ENCODE measurements around the gene SCRG1.

Gene SCRG1

DNA sequence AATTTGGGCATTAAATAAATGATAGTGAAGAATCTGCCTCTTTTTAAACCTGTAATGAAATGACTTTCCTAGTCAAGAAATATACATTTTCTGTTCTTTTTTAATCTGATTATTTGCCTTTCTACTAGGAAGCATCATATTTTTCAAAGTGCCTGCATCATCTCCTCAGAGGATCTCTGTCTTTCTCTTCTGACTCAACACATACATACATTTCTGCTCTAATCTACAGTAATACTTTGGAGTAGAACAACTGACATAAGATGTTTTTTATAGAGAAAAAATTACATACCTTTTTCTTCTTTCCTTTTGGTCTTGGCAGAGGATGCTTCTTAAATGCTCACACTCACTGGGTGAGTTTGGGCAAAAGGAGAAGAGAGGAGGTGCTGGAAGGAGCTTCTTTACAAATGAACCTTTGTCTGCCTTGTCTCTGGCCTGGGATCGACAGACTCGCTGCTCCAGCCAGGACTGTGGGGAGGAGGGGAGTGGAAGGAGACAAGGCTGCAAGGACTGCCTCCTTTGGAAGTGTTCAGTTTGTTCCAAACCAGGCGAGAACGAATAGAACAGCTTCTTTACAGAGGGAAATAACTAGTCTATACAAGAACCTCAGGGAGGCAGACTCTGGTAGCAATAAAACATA lies at the start of gene SCRG1:
SCRG1 (minus strand) TSS at position 338 of the 637 bp plus-strand sequence. CDS start 7,702 bp downstream, outside the sequence.
- no peak for DNase-seq

DNA sequence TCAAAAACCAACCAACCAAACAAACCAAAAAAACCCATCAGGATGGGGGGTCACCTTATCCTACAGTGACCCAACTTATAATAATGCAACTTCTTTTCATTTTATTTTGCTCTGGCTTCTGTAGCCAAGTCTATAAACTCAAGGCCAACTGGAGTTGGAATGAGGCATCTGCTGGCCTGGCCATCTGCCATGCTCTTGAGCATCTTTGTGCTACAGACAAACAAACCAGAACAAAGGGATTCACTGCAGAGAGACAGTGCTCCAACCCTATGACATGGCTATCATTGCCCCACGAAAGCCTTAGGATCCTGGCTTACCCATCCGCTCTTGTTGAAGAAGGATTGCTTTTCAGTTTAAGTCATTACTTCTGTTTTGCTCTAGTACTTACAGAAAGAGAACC lies 49.2 kb upstream of the SCRG1 start:
- DNase-seq: no peak

GRCh38 chr4:173446416-173446815 lies 47.5 kb upstream of the SCRG1 start:
- DNase-seq: no peak

DNA sequence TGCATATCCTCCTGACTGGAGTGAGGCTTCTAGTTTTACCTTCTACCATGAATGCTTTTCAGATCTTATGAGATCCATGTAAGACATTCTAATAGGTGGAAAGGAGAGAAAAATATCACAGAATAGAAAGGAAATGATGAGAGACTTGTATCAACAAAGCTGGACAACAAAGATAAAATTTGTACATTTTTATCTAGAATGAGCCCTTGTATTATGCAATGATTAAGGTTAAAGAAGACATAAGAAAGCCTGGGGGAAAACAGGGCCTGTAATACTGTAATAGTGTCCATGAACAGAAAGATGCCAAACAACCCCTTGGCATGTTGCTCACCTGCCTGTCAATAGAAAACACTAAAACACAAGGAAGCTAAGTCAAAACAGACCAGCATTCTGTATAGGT lies 44.2 kb upstream of the SCRG1 start:
- no peak for DNase-seq

DNA sequence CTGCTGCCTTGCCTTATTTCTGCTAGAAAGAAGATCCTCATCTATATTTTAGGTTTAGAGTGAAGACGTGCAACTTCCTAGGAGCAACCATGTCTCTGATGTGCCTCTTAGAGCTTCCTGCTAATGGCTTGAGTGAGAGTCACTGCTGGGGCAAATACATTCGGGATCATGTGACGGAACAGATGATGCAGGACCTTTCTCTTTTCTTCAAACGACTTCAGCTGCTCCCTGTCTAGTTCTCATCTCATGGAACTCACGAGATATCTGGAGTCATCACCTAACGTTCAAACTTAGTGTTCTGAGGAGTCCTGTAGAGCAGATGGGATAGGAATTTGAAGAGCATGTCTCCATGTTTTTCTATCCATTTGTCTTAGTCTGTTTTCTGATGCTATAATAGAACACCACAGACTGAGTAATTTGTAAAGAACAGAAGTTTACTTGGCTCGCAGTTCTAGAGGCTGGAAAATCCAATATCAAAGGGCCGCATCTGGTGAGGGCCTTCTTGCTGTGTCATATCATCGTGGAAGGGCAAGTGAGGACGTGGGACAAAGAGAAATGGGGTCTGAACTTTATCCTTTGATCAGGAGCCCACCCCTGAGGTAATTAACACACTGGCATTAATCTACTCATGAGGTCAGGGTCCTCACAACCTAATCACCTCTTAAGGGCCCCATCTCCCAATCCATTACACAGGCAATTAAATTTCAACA lies 43.5 kb upstream of the SCRG1 start:
- no peak for DNase-seq

DNA sequence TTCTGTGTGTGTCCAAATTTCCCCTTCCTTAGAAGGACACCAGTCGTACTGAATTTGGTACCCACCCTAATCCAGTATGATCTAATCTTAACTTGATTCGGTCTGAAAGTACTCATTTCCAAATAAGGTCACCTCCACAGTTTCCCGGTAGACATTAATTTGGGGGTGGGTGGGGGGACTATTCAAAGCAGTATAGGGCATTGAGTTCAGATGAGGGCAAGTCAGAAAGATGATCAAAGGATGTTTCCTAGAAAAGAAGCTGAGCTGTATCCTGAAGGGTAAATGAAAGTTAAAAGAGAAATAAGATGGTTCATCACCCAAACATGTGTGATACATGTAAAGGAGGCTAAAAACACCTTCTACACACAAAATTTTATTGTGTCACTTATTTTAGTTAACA lies 42.0 kb upstream of the SCRG1 start:
- no peak for DNase-seq

- no peak for DNase-seq
Measured at GRCh38 chr4:173436771-173437265, 37.9 kb upstream of the SCRG1 start.

DNA sequence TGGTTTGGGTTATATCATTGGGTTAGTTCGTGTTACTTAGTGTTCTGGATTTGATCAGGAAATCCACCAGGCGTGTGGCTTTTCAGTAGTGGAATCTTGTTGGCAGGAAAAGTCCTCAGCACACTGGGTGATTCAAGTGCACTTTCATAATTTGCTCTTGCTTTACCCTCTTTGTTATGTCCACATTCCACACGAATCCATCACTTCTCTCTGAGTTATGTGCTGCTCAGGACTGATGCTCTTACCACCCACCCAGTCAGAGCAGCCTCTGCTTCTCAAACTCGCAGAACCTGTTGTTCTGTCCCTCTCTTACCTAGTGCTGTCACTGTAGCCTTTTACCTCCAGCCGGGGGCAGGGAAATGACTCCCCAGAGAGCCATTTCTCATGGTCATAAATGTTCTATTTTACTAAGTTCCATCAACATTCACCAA lies 37.2 kb upstream of the SCRG1 start:
- DNase-seq: no peak

GRCh38 chr4:173434231-173434630 lies 35.3 kb upstream of the SCRG1 start:
- DNase-seq: no peak

GRCh38 chr4:173433447-173433846 lies 34.5 kb upstream of the SCRG1 start:
- no peak for DNase-seq

DNA sequence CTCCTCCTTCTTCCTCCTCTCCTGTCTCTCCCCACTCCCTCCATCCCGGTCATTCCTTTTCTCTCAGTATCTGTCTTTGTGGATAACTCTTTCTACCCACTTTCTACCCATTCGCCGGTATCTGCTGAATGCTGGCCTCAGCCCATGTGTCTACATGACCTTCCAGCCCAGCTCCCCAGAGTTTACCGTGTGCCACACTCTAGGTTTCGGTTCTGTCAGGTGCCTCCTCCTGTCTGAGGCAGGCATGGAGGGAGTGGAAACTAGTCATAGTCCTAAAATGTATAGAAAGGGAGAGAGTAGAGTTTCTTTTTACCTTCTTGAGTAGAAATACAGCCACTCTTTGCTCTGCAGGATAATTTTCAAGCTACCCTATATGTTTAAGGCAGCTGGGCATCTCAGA lies 33.5 kb upstream of the SCRG1 start:
- no peak for DNase-seq

DNA sequence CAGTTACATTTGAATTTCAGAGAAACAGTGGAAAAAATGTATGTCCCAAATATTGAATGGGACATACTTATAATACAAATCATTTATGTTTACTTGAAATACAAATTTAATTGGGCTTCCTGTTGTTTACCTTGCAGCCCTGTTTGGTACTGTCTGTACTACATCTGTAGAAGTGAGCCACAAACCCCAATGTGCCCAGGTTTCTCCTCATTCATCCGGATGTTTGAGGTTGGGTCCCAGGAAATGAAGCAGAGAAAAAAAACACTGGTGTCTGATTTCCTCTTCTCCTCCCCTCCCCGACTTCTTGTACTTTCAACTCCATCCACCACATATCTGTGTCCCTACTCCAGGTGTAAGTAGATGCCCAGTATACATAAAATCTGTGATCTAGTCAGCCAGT lies 27.1 kb upstream of the SCRG1 start:
- no peak for DNase-seq

GRCh38 chr4:173424899-173425805 lies 26.2 kb upstream of the SCRG1 start:
- no peak for DNase-seq

GRCh38 chr4:173420801-173421200 lies 21.9 kb upstream of the SCRG1 start:
- no peak for DNase-seq

DNA sequence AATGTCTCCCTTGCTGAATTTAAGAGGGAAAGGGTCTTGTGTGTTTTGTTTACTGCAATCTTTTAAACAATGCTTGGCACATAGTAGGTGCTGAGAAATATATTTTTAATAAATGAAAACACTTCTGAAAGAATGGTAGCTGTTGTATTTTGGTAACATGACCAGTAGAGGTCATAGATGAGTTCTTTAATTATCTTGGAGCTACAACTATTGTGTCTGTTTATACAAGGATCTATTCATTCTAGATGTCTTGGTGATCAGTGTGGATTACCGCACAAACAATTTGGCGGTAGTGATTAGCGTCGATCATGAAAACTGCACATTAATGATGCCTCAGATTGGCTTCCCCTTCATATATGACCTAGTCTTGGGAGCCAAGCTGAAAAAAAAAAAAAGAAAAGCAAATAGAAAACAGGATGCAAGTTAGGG lies 21.4 kb upstream of the SCRG1 start:
- no peak for DNase-seq

DNA sequence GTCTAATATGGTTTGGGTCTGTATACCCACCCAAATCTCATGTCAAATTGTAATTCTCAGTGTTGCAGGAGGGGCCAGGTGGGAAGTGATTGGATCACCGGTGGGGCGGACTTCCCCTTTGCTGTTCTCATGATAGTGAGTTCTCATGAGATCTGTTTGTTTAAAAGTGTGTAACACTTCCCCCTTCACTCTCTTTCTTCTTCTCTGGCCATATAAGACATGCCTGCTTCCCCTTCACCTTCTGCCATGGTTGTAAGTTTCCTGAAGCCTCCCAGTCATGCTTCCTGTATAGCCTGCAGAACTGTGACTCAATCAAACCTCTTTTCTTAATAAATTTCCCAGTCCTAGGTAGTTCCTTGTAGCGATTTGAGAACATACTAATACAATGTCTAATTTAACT lies 19.7 kb upstream of the SCRG1 start:
- DNase-seq: no peak

DNA sequence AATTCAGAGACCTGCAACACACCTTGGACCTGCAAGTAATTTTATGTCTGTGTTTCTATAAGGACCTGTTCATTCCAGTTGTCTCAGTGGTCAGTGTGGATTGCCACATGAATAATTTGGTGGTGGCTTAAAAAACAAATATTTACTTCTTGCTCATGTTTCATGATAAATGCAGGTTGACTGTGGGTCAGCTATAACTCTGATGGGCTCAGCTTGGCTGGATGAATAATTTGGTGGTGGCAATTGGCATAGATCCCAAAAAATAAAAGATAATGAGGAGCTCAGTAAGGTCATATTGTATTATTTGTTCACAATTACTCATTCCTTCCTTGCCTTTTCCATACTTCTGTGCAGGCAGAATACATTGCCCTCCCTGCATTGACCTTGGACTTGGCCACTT lies 18.9 kb upstream of the SCRG1 start:
- DNase-seq: no peak

GRCh38 chr4:173415885-173416653 lies 17.2 kb upstream of the SCRG1 start:
- DNase-seq: no peak

GRCh38 chr4:173415092-173415491 lies 16.2 kb upstream of the SCRG1 start:
- DNase-seq: no peak

GRCh38 chr4:173414456-173414855 lies 15.5 kb upstream of the SCRG1 start:
- no peak for DNase-seq

- DNase-seq: no peak
Measured at GRCh38 chr4:173413036-173413435, 14.1 kb upstream of the SCRG1 start.

GRCh38 chr4:173411106-173411693 lies 12.3 kb upstream of the SCRG1 start:
- DNase-seq: no peak

All from cortex of kidney (tissue), 1 donor.